ENCODE data around the gene ADD3. TPM values are rescaled to one million over a fixed set of nuclear protein-coding genes. Genes with fewer than 3 reads are reported as not detected.

Gene ADD3
- total RNA-seq, 1 donor from 2014 or later = 43.8 TPM

DNA sequence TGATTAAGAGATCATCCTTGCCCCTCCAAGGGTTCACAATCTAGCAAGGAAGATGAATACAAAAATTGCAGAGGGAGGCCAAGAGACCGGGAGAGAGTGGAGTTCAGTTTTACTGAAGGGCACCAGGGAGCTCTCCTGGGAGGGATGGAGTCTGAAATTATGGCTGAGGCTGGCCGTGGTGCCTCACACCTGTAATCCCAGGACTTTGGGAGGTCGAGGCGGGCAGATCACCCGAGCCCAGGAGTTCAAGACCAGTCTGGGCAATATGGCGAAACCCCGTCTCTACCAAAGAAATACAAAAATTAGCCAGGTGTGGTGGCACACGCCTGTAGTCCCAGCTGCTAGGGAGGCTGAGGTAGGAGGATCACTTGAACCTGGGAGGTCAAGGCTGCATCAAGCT, 148.3 kb downstream of the ADD3 start:
- DNase-seq (ENCODE audit: low read depth) = no peak
- no peak overlapping the region for H3K4me3 ChIP-seq (ENCODE audit: low read depth, low read length)
- TF ChIP-seq, protein P1, sequence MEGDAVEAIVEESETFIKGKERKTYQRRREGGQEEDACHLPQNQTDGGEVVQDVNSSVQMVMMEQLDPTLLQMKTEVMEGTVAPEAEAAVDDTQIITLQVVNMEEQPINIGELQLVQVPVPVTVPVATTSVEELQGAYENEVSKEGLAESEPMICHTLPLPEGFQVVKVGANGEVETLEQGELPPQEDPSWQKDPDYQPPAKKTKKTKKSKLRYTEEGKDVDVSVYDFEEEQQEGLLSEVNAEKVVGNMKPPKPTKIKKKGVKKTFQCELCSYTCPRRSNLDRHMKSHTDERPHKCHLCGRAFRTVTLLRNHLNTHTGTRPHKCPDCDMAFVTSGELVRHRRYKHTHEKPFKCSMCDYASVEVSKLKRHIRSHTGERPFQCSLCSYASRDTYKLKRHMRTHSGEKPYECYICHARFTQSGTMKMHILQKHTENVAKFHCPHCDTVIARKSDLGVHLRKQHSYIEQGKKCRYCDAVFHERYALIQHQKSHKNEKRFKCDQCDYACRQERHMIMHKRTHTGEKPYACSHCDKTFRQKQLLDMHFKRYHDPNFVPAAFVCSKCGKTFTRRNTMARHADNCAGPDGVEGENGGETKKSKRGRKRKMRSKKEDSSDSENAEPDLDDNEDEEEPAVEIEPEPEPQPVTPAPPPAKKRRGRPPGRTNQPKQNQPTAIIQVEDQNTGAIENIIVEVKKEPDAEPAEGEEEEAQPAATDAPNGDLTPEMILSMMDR (conservative IDR thresholded peaks at IDR 0.05; ENCODE audit: low read depth, low read length) = no peak

DNA sequence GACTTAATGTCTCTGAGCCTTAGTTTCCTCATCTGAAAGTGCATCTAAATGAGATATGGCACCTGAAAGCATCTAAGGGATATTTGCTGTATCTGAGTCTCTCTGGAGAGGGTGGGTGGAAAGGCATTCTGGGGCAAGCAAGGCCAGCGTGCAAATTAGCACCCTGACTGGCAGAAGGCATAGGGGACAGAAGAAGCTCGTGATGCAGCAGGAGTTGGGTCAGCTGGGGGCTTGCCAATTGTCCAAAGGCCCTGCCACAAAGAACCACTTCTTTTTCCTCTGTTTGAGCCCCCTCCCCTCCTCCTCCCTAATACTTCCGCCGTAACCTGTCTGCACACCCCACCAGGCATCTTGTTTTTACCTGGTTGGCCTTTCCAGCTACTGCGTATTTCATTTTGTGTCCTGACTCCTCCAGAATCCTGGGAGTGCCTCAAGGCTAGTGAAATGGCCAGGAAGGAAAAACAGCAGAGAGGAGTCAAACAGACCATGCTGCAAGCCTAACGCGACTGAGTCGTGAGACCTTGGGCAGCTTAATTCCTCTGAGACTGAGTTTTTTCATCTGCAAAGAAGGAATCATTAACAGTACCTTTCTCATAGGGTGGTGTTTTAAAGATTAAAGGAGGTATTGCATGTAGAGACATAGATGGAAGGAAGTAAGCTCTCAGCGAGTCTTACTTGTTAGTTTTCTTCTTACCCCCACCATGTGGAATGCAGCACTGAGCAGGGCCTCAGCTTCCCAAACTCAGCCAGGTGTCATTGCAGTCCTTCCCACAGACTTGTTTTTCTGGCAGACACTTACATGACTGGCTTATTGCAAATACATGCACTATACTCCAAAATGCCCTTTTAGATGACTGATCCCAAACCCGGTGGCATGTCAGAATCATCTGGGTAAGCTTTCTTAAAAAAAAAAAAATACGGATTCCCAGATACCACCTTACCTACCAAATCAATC, 150.5 kb downstream of the ADD3 start:
- DNase-seq (ENCODE audit: low read depth) = no peak
- TF ChIP-seq, protein P1 (conservative IDR thresholded peaks at IDR 0.05; ENCODE audit: low read depth, low read length) = no peak
- H3K4me3 ChIP-seq (ENCODE audit: low read depth, low read length) = no peak overlapping the region

DNA sequence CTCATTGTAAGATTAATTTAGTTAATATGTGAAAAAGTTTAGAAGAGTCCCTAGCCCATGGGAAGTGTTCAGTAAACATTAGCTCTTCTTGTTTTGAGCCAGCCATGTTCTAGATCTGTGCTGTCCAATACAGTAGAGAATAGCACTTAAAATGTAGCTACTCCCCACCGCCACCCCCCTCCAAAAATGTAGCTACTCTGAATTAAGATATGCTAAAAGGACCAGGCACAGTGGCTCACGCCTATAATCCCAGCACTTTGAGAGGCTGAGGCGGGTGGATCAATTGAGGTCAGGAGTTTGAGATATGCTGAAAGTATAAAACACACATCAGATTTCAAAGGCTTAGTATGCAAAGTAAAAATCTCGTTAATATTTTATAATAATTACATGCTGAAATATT, 152.3 kb downstream of the ADD3 start:
- TF ChIP-seq, protein P1 (conservative IDR thresholded peaks at IDR 0.05; ENCODE audit: low read depth, low read length) = no peak

DNA sequence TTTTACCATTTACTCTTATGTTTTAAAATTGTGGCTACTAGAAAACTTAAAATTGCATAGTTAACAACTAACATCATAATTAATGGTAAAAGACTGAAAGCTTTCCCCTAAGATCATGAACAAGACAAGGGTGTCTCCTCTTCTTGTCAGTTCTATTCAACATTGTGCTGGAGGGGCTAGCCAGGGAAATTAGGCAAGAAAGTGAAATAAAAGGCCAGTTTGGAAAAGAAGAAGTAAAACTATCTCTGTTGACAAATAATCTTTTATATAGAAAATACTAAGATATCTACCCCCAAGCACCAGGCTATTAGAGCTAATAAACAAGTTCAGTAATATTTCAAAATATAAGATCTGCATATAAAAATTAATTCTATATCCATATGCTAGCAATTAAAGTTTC, 152.7 kb downstream of the ADD3 start:
- TF ChIP-seq, protein P1 (conservative IDR thresholded peaks at IDR 0.05; ENCODE audit: low read depth, low read length) = no peak
- no peak for DNase-seq (ENCODE audit: low read depth)
- H3K4me3 ChIP-seq (ENCODE audit: low read depth, low read length) = no peak overlapping the region

More for the DNA sequence above, 152.3 kb downstream of the ADD3 start:
- no peak for DNase-seq (ENCODE audit: low read depth)
- no peak overlapping the region for H3K4me3 ChIP-seq (ENCODE audit: low read depth, low read length)

DNA sequence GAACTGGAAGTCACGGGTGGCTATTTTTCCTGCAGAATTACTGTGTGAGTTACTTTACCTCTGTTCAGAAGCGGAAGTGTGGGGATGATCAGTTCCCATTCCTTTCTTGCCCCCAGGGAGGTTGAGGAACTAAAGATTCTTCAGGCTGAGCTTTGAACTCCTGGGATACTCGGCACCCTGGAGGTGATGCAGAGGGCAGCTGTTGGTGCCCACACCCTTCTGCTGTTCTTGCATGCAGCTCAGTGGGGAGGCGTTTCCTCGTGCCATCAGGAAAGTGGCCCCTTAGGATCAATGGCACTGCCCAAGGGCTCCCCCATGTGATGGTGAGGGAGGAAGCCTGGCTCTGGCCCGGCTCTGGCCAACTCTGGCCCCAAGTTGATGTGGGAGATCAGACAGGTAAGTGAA, 155.0 kb downstream of the ADD3 start:
- no peak overlapping the region for H3K4me3 ChIP-seq (ENCODE audit: low read depth, low read length)
- DNase-seq (ENCODE audit: low read depth) = no peak
- TF ChIP-seq, protein P1 (conservative IDR thresholded peaks at IDR 0.05; ENCODE audit: low read depth, low read length) = no peak

DNA sequence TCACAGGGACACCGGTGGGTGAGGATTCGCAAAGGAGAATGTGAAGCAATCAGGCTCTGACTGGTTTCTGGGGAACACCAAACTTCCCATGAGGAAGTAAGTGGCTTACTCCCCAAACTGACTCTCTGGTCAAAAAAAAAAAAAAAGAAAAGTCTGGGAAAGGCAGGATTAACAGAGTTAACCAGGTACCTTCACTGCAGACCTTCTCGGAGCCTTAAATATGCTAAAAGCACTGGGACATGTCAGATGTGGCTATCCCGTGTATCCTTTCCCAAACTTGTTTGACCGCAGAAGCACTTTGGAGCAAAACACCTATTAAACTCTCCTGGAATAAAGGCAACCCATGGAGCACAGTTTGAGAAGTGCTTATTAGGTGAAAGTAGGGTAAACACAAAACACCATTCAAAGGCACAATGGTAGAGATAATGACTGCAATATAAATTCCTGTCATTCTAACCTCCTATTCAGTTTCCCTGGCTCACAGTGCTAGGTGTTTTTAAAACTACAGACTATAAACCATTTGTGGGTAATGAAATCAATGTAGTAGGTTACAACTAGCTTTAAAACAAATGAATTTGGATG, 155.5 kb downstream of the ADD3 start:
- no peak for DNase-seq (ENCODE audit: low read depth)
- H3K4me3 ChIP-seq (ENCODE audit: low read depth, low read length) = no peak overlapping the region
- TF ChIP-seq, protein P1 (conservative IDR thresholded peaks at IDR 0.05; ENCODE audit: low read depth, low read length) = no peak

Measured in epithelial cell of proximal tubule (primary cell).